Prostate gland (tissue), 2 donors: ENCODE data around the gene CIDEA. TPM values are rescaled to one million over a fixed set of nuclear protein-coding genes. Genes with fewer than 3 reads are reported as not detected.

Source experiments
- DNase-seq: peaks from one replicate; pipeline ENCODE4 v3.0.0-alpha.2; 2019; ENCODE audit warnings: low spot score
- H3K27ac ChIP-seq, 2 donors: fragments of 200-600 bp; sonication (generic); 2 replicates each; pipeline ENCODE4 v1.5.1; 2017 to 2019
- H3K27me3 ChIP-seq: fragments of 200-600 bp; sonication (generic); replicated peaks from 2 replicates; pipeline ENCODE4 v1.5.1; 2019; ENCODE audit not compliant: insufficient read depth
- H3K36me3 ChIP-seq, 2 donors: fragments of 200-600 bp; sonication (generic); 1 replicate in 1 of 2; 2 replicates in 1 of 2; pipeline versions ENCODE4 v1.5.1 to v1.8.1; 2017 to 2019
- H3K4me1 ChIP-seq: fragments of 200-600 bp; sonication (generic); replicated peaks from 2 replicates; pipeline ENCODE4 v1.5.1; 2019
- H3K4me3 ChIP-seq, 2 donors: fragments of 200-600 bp; sonication (generic); 2 replicates each; pipeline ENCODE4 v1.5.1; 2017 to 2019
- H3K9me3 ChIP-seq: fragments of 200-600 bp; sonication (generic); 2 replicates; pipeline ENCODE4 v1.5.1; 2017
- CTCF ChIP-seq, 4 experiments: fragments of 200-600 bp in 2 of 4; fragments of 450-650 bp in 2 of 4; sonication (generic) in 2 of 4; IDR thresholded peaks; 1 replicate in 3 of 4; 2 replicates in 1 of 4; pipeline ENCODE4 v1.5.1; 2016 to 2019; ENCODE audit warnings: antibody characterized with exemption in 4 of 4, mild to moderate bottlenecking in 2 of 4, moderate library complexity in 2 of 4
- POLR2A ChIP-seq: fragments of 450-650 bp; IDR thresholded peaks from one replicate; pipeline ENCODE4 v1.6.1; 2016; ENCODE audit warnings: antibody characterized with exemption, mild to moderate bottlenecking
- POLR2AphosphoS5 ChIP-seq: sonication (generic); formaldehyde crosslinking; IDR thresholded peaks from one replicate; pipeline ENCODE4 v1.6.1; 2017; ENCODE audit warnings: antibody characterized with exemption
- WGBS: methylation state at CpG from one replicate; pipeline ENCODE4 v1.1.5; 2018; 5-methylcytosine and 5-hydroxymethylcytosine counted together
- intact Hi-C: fragments of 100-400 bp; cut with DNase I; formaldehyde crosslinking; loops from one replicate; pipeline ENCODE4 v1.14.2; 2022
- total RNA-seq, 2 donors: library from RNA; depleted of rRNA; stranded (reverse); fragments of >200 nt; gene quantifications; one replicate each; pipeline ENCODE4 v1.1.0, GENCODE V29; 2016

CIDEA gene
- total RNA-seq, 2 donors from 2014 or later = not detected

GRCh38 chr18:12253663-12254135 lies 462 bp upstream of the CIDEA start:
- no peak for DNase-seq
- WGBS = 3% methylated on average over 20 of the region's 20 CpGs
- Histone ChIP-seq H3K4me1 (no peaks in the 10 kb centered on the region), H3K4me3 (peak overlapping the region; percentile 9 to 12), H3K9me3 (no peaks in the 10 kb centered on the region), H3K27me3 (peaks cover 10% of the 10 kb centered on the region), H3K27ac (no peak overlapping the region), H3K36me3 (no peaks in the 10 kb centered on the region)
- TF ChIP-seq POLR2AphosphoS5 (no peak), CTCF (IDR thresholded peaks at IDR 0.05) (no peak), POLR2A (no peak)
- intact Hi-C loops = no loop called here

GRCh38 chr18:12254820-12255511 lies 805 bp downstream of the CIDEA start:
- H3K4me3 ChIP-seq = no peak overlapping the region
- intact Hi-C loops = no loop called here
- H3K9me3 ChIP-seq = no peaks in the 10 kb centered on the region
- H3K36me3 ChIP-seq = no peaks in the 10 kb centered on the region
- H3K27me3 ChIP-seq = peaks cover 10% of the 10 kb centered on the region
- no peak overlapping the region for H3K27ac ChIP-seq
- TF ChIP-seq CTCF (IDR thresholded peaks at IDR 0.05) = no peak
- no peak for TF ChIP-seq POLR2AphosphoS5
- TF ChIP-seq POLR2A = no peak
- no peak for DNase-seq
- 55% methylated on average over 36 of the region's 38 CpGs for WGBS
- H3K4me1 ChIP-seq = no peaks in the 10 kb centered on the region

- WGBS = 71% methylated on average over 4 of the region's 4 CpGs
- TF ChIP-seq CTCF (IDR thresholded peaks at IDR 0.05) (no peak), POLR2A (no peak), POLR2AphosphoS5 (no peak)
- no peak overlapping the region for H3K27ac ChIP-seq
- H3K9me3 ChIP-seq = no peaks in the 10 kb centered on the region
- H3K27me3 ChIP-seq = peaks cover 10% of the 10 kb centered on the region
- no peaks in the 10 kb centered on the region for H3K36me3 ChIP-seq
- no peak overlapping the region for H3K4me3 ChIP-seq
- intact Hi-C loops = no loop called here
- no peak for DNase-seq
- no peaks in the 10 kb centered on the region for H3K4me1 ChIP-seq
Observed at GRCh38 chr18:12255626-12256026, 1.5 kb downstream of the CIDEA start.

- Histone ChIP-seq H3K27me3 (peaks cover 10% of the 10 kb centered on the region), H3K27ac (no peak overlapping the region), H3K4me3 (no peak overlapping the region), H3K36me3 (no peaks in the 10 kb centered on the region), H3K9me3 (no peaks in the 10 kb centered on the region), H3K4me1 (no peaks in the 10 kb centered on the region)
- TF ChIP-seq POLR2AphosphoS5 (no peak), POLR2A (no peak), CTCF (IDR thresholded peaks at IDR 0.05) (no peak)
- 56% methylated on average over 6 of the region's 6 CpGs for WGBS
- intact Hi-C loops = no loop called here
- no peak for DNase-seq
Observed at GRCh38 chr18:12256951-12257350, 2.8 kb downstream of the CIDEA start.
